Vagina (tissue), 2 donors: ENCODE measurements around the gene LHX1. TPM values are rescaled to one million over a fixed set of nuclear protein-coding genes. Genes with fewer than 3 reads are reported as not detected.

Experiments
- DNase-seq, 2 donors: peaks; one replicate each; pipeline ENCODE4 v3.0.0-alpha.2; 2017; ENCODE audit errors: extremely low spot score in 2 of 2
- H3K27ac ChIP-seq: fragments of 200-600 bp; sonication (generic); one replicate; pipeline ENCODE4 v1.5.1; 2019
- H3K27me3 ChIP-seq: fragments of 200-600 bp; sonication (generic); one replicate; pipeline ENCODE4 v1.5.1; 2019
- H3K36me3 ChIP-seq, 2 donors: fragments of 200-600 bp; sonication (generic); one replicate each; pipeline ENCODE4 v1.5.1; 2017 to 2019
- H3K4me1 ChIP-seq: fragments of 200-600 bp; sonication (generic); one replicate; pipeline ENCODE4 v1.5.1; 2019
- H3K4me3 ChIP-seq, 2 donors: fragments of 200-600 bp; sonication (generic); 1 replicate in 1 of 2; 2 replicates in 1 of 2; pipeline ENCODE4 v1.5.1; 2016 to 2019
- H3K9me3 ChIP-seq: fragments of 200-600 bp; sonication (generic); one replicate; pipeline ENCODE4 v1.5.1; 2019
- CTCF ChIP-seq, 3 experiments: fragments of 450-650 bp in 2 of 3; fragments of 200-600 bp in 1 of 3; sonication (generic) in 1 of 3; IDR thresholded peaks; one replicate each; pipeline ENCODE4 v1.5.1; 2017 to 2019; ENCODE audit warnings: antibody characterized with exemption in 3 of 3, mild to moderate bottlenecking in 2 of 3, moderate library complexity in 2 of 3
- POLR2A ChIP-seq, 2 donors: fragments of 450-650 bp; IDR thresholded peaks; one replicate each; pipeline ENCODE4 v1.6.1; 2017; ENCODE audit warnings: antibody characterized with exemption in 2 of 2, mild to moderate bottlenecking in 2 of 2, moderate library complexity in 2 of 2
- POLR2AphosphoS5 ChIP-seq, 2 donors: sonication (generic); formaldehyde crosslinking; IDR thresholded peaks; one replicate each; pipeline ENCODE4 v1.9.0; 2017; ENCODE audit warnings: antibody characterized with exemption in 2 of 2, mild to moderate bottlenecking in 2 of 2, low read depth in 1 of 2; ENCODE audit not compliant: insufficient read depth in 1 of 2
- intact Hi-C: fragments of 100-400 bp; cut with DNase I; formaldehyde crosslinking; loops from one replicate; pipeline ENCODE4 v1.15.1; 2023
- small RNA-seq: library from RNA; depleted of rRNA; stranded (forward); fragments of <200 nt; gene quantifications from one replicate; pipeline ENCODE3, GENCODE V24; 2016
- total RNA-seq: library from RNA; depleted of rRNA; stranded (reverse); fragments of >200 nt; gene quantifications from one replicate; pipeline ENCODE4 v1.2.3, GENCODE V29; 2016

The LHX1 gene
- total RNA-seq, 1 donor from 2014 or later: not detected

- Histone ChIP-seq H3K4me3 (no peak overlapping the region), H3K36me3 (no peaks in the 10 kb centered on the region), H3K9me3 (no peaks in the 10 kb centered on the region), H3K27me3 (no peaks in the 10 kb centered on the region), H3K27ac (no peak overlapping the region), H3K4me1 (peaks cover 22% of the 10 kb centered on the region)
- intact Hi-C loops: no loop called here
- DNase-seq: no peak
- no peak for TF ChIP-seq POLR2A (IDR thresholded peaks at IDR 0.05)
- TF ChIP-seq CTCF (IDR thresholded peaks at IDR 0.05): no peak
- TF ChIP-seq POLR2AphosphoS5 (IDR thresholded peaks at IDR 0.05; ENCODE audit: insufficient read depth in 1 of 2, low read depth in 1 of 2): no peak
Measured at GRCh38 chr17:36980280-36980761, 43.0 kb downstream of the LHX1 start.

GRCh38 chr17:36983618-36984017 lies 46.3 kb downstream of the LHX1 start:
- Histone ChIP-seq H3K4me1 (peaks cover 20% of the 10 kb centered on the region), H3K4me3 (no peak overlapping the region), H3K27ac (no peak overlapping the region), H3K36me3 (peaks cover 0 to 17% of the 10 kb centered on the region in 2 donors), H3K9me3 (no peaks in the 10 kb centered on the region), H3K27me3 (no peaks in the 10 kb centered on the region)
- intact Hi-C loops: no loop called here
- TF ChIP-seq POLR2A (IDR thresholded peaks at IDR 0.05) (no peak), CTCF (IDR thresholded peaks at IDR 0.05) (no peak), POLR2AphosphoS5 (IDR thresholded peaks at IDR 0.05; ENCODE audit: insufficient read depth in 1 of 2, low read depth in 1 of 2) (no peak)
- DNase-seq: no peak

- H3K27me3 ChIP-seq: no peaks in the 10 kb centered on the region
- no peaks in the 10 kb centered on the region for H3K4me1 ChIP-seq
- no peak overlapping the region for H3K4me3 ChIP-seq
- DNase-seq: no peak
- TF ChIP-seq POLR2AphosphoS5 (IDR thresholded peaks at IDR 0.05; ENCODE audit: insufficient read depth in 1 of 2, low read depth in 1 of 2) (no peak), CTCF (IDR thresholded peaks at IDR 0.05) (no peak), POLR2A (IDR thresholded peaks at IDR 0.05) (no peak)
- H3K9me3 ChIP-seq: no peaks in the 10 kb centered on the region
- intact Hi-C loops: no loop called here
- H3K27ac ChIP-seq: no peak overlapping the region
- H3K36me3 ChIP-seq: peaks cover 0 to 45% of the 10 kb centered on the region in 2 donors
Measured at GRCh38 chr17:36989173-36989572, 51.9 kb downstream of the LHX1 start.

- no peaks in the 10 kb centered on the region for H3K9me3 ChIP-seq
- H3K4me1 ChIP-seq: no peaks in the 10 kb centered on the region
- intact Hi-C loops: no loop called here
- H3K36me3 ChIP-seq: peaks cover 0 to 64% of the 10 kb centered on the region in 2 donors
- H3K27ac ChIP-seq: no peak overlapping the region
- H3K4me3 ChIP-seq: no peak overlapping the region
- no peak for DNase-seq
- TF ChIP-seq CTCF (IDR thresholded peaks at IDR 0.05) (no peak), POLR2A (IDR thresholded peaks at IDR 0.05) (no peak), POLR2AphosphoS5 (IDR thresholded peaks at IDR 0.05; ENCODE audit: insufficient read depth in 1 of 2, low read depth in 1 of 2) (no peak)
- no peaks in the 10 kb centered on the region for H3K27me3 ChIP-seq
Measured at GRCh38 chr17:36992701-36993100, 55.4 kb downstream of the LHX1 start.

- H3K4me1 ChIP-seq: no peaks in the 10 kb centered on the region
- DNase-seq: no peak
- intact Hi-C loops: no loop called here
- H3K9me3 ChIP-seq: no peaks in the 10 kb centered on the region
- H3K27me3 ChIP-seq: no peaks in the 10 kb centered on the region
- peaks cover 0 to 63% of the 10 kb centered on the region in 2 donors for H3K36me3 ChIP-seq
- H3K27ac ChIP-seq: no peak overlapping the region
- TF ChIP-seq CTCF (IDR thresholded peaks at IDR 0.05) (no peak), POLR2AphosphoS5 (IDR thresholded peaks at IDR 0.05; ENCODE audit: insufficient read depth in 1 of 2, low read depth in 1 of 2) (no peak), POLR2A (IDR thresholded peaks at IDR 0.05) (no peak)
- H3K4me3 ChIP-seq: no peak overlapping the region
Measured at GRCh38 chr17:36993227-36993626, 56.0 kb downstream of the LHX1 start.

Small RNA genes within 50 kb of the gene (small RNA-seq; reads per million reads assigned to genes)
- not detected for gene AC243773.2

Other genes starting within 250 kb of the LHX1 start
- 21.1 TPM for gene AATF, start 11.5 kb downstream of the LHX1 start, total RNA-seq